HG02973 (cell line): ENCODE results near the gene LIFR.
"Not testable (repeated sequence)": the region's sequence is repeated elsewhere in the genome, so short reads cannot be mapped to it uniquely, and the experiment has no call there.

Source experiments
- ATAC-seq: cut with Tn5 transposase; IDR thresholded peaks from one replicate; pipeline ENCODE4 v1.9.1; 2021; ENCODE audit warnings: moderate library complexity; ENCODE audit not compliant: unreplicated experiment

The LIFR gene

GRCh38 chr5:38524022-38524421, 32.4 kb downstream of the LIFR start:
- ATAC-seq: no peak

- no peak for ATAC-seq
Measured at GRCh38 chr5:38519476-38519875, 37.0 kb downstream of the LIFR start.

- no peak for ATAC-seq
Measured at GRCh38 chr5:38518341-38518740, 38.1 kb downstream of the LIFR start.

GRCh38 chr5:38516649-38517048, 39.8 kb downstream of the LIFR start:
- not testable (repeated sequence) for ATAC-seq

GRCh38 chr5:38515646-38516045, 40.8 kb downstream of the LIFR start:
- no peak for ATAC-seq

GRCh38 chr5:38515092-38515491, 41.4 kb downstream of the LIFR start:
- no peak for ATAC-seq

- ATAC-seq: no peak
Measured at GRCh38 chr5:38509185-38509584, 47.3 kb downstream of the LIFR start.

- no peak for ATAC-seq
Measured at GRCh38 chr5:38506302-38506701, 50.1 kb downstream of the LIFR start.

- no peak for ATAC-seq
Measured at GRCh38 chr5:38500573-38501260, 55.7 kb downstream of the LIFR start.

- ATAC-seq: no peak
Measured at GRCh38 chr5:38497946-38498345, 58.5 kb downstream of the LIFR start.

GRCh38 chr5:38494763-38495162, 61.7 kb downstream of the LIFR start:
- ATAC-seq: no peak

- ATAC-seq: no peak
Measured at GRCh38 chr5:38494175-38494574, 62.3 kb downstream of the LIFR start.

GRCh38 chr5:38483805-38484398, 72.5 kb downstream of the LIFR start:
- no peak for ATAC-seq

- no peak for ATAC-seq
Measured at GRCh38 chr5:38479315-38479904, 77.0 kb downstream of the LIFR start.

- ATAC-seq: no peak
Measured at GRCh38 chr5:38478878-38479277, 77.6 kb downstream of the LIFR start.

- ATAC-seq: no peak
Measured at GRCh38 chr5:38478166-38478565, 78.3 kb downstream of the LIFR start.

GRCh38 chr5:38473008-38473407, 83.4 kb downstream of the LIFR start:
- no peak for ATAC-seq

- ATAC-seq: no peak
Measured at GRCh38 chr5:38472541-38472940, 83.9 kb downstream of the LIFR start.

- no peak for ATAC-seq
Measured at GRCh38 chr5:38471709-38472108, 84.7 kb downstream of the LIFR start.

GRCh38 chr5:38469707-38470267, 86.7 kb downstream of the LIFR start:
- ATAC-seq: no peak

GRCh38 chr5:38468978-38469706, 87.3 kb downstream of the LIFR start:
- ATAC-seq: no peak
